ENCODE results near the gene PARP15.

The PARP15 gene

GRCh38 chr3:122572940-122573412 is 4.5 kb upstream of the PARP15 start:
- no peak for DNase-seq (ENCODE audit: low read depth)

GRCh38 chr3:122576174-122576940 is 1.1 kb upstream of the PARP15 start:
- no peak for DNase-seq (ENCODE audit: low read depth)

- DNase-seq (ENCODE audit: low read depth), result no peak
These were observed 755 bp downstream of the PARP15 start for GRCh38 chr3:122578069-122578740.

- DNase-seq (ENCODE audit: low read depth), result no peak
These were observed 3.0 kb downstream of the PARP15 start for GRCh38 chr3:122580470-122580869.

GRCh38 chr3:122581622-122582021 is 4.2 kb downstream of the PARP15 start:
- no peak for DNase-seq (ENCODE audit: low read depth)

GRCh38 chr3:122582390-122582789 is 4.9 kb downstream of the PARP15 start:
- no peak for DNase-seq (ENCODE audit: low read depth)

GRCh38 chr3:122586098-122586497 is 8.6 kb downstream of the PARP15 start:
- no peak for DNase-seq (ENCODE audit: low read depth)

GRCh38 chr3:122586773-122587485 is 9.5 kb downstream of the PARP15 start:
- DNase-seq (ENCODE audit: low read depth), result no peak

GRCh38 chr3:122587572-122587971 is 10.1 kb downstream of the PARP15 start:
- no peak for DNase-seq (ENCODE audit: low read depth)

- no peak for DNase-seq (ENCODE audit: low read depth)
These were observed 11.8 kb downstream of the PARP15 start for GRCh38 chr3:122589297-122589696.

GRCh38 chr3:122590610-122591009 is 13.2 kb downstream of the PARP15 start:
- no peak for DNase-seq (ENCODE audit: low read depth)

- DNase-seq (ENCODE audit: low read depth), result no peak
These were observed 16.6 kb downstream of the PARP15 start for GRCh38 chr3:122594025-122594424.

- no peak for DNase-seq (ENCODE audit: low read depth)
These were observed 20.7 kb downstream of the PARP15 start for GRCh38 chr3:122598151-122598550.

GRCh38 chr3:122598556-122598955 is 21.1 kb downstream of the PARP15 start:
- DNase-seq (ENCODE audit: low read depth), result no peak

- no peak for DNase-seq (ENCODE audit: low read depth)
These were observed 24.7 kb downstream of the PARP15 start for GRCh38 chr3:122602011-122602710.

- no peak for DNase-seq (ENCODE audit: low read depth)
These were observed 25.6 kb downstream of the PARP15 start for GRCh38 chr3:122603056-122603455.

- DNase-seq (ENCODE audit: low read depth), result no peak
These were observed 28.9 kb downstream of the PARP15 start for GRCh38 chr3:122606330-122606729.

- DNase-seq (ENCODE audit: low read depth), result no peak
These were observed 31.5 kb downstream of the PARP15 start for GRCh38 chr3:122608916-122609315.

GRCh38 chr3:122609798-122610559 is 32.5 kb downstream of the PARP15 start:
- no peak for DNase-seq (ENCODE audit: low read depth)

GRCh38 chr3:122612696-122613095 is 35.2 kb downstream of the PARP15 start:
- no peak for DNase-seq (ENCODE audit: low read depth)

- DNase-seq (ENCODE audit: low read depth), result no peak
These were observed 37.9 kb downstream of the PARP15 start for GRCh38 chr3:122615303-122615702.

All from activated T-cell treated with anti-CD3 and anti-CD28 coated beads for 1 hour (primary cell).